BLaER1 treated with 17β-estradiol and CSF1 and Interleukin-3, amounts not matched to agents 10 nM and 100 nM (cell line): ENCODE measurements around the gene TACC3.

Experiments used
- H3K27ac ChIP-seq, 11 experiments: shearing (Covaris generic); formaldehyde crosslinking; 2 replicates each; pipeline ENCODE4 v1.8.1; 2022
- H3K27me3 ChIP-seq, 11 experiments: shearing (Covaris generic); formaldehyde crosslinking; 2 replicates each; pipeline ENCODE4 v1.8.1; 2022
- H3K36me3 ChIP-seq, 11 experiments: shearing (Covaris generic); formaldehyde crosslinking; 2 replicates each; pipeline ENCODE4 v1.8.1; 2022
- H3K4me1 ChIP-seq, 10 experiments: shearing (Covaris generic); formaldehyde crosslinking; 2 replicates each; pipeline ENCODE4 v1.8.1; 2022
- H3K4me2 ChIP-seq, 11 experiments: shearing (Covaris generic); formaldehyde crosslinking; 2 replicates each; pipeline ENCODE4 v1.8.1; 2022
- H3K4me3 ChIP-seq, 10 experiments: shearing (Covaris generic); formaldehyde crosslinking; 2 replicates each; pipeline ENCODE4 v1.8.1; 2022
- H3K9ac ChIP-seq, 11 experiments: shearing (Covaris generic); formaldehyde crosslinking; 2 replicates each; pipeline ENCODE4 v1.8.1; 2022
- H3K9me3 ChIP-seq, 11 experiments: shearing (Covaris generic); formaldehyde crosslinking; replicated peaks in 1 of 11; 2 replicates each; pipeline ENCODE4 v1.8.1; 2022
- H4K20me1 ChIP-seq, 11 experiments: shearing (Covaris generic); formaldehyde crosslinking; 2 replicates each; pipeline ENCODE4 v1.8.1; 2022
- Cebpa-rat ChIP-seq, 11 experiments: shearing (Covaris generic); IDR thresholded peaks; 2 replicates each; pipeline ENCODE4 v1.8.1; 2022

The TACC3 gene

DNA sequence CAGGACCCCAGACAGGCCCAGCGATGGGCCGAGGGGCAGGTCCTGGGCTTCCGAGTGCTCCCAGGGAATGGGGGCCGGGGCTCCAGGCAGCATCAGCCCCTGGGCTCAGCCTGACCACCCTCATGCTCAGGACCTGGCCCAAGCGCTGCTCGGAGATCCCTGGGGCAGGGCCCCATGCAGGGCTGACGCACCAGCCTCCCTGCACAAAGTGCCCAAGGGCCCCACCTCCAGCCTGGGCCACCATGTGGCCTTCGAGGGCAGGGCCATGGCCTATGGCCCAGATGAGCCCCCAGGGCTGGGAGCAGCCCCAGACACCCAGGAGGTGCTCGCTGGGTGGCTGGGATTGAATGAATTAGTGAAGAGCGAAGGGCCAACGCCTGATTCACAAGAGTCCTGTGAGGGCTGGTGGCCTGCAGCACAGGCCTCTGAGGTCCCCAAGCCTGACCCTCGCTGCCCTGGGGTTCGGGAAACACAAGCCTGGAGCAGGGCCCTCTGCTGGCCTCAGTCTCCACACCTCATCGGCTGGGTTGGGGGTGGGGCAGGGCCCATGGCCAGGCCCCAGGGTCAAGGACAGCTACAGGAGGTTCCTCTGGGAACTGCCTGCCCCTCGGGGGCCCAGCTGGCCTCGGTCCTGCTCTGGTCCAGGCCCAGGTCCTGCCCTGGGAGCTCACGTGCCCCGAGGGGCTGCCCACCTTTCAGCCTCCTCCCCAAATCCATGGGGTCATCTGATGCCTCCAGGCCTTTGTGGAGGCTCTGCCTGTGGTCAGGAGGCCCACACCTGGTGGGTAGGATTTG is 58.5 kb downstream of the TACC3 start:
- peaks cover 26 to 65% (median 53%) of the 10 kb centered on the region in 10 experiments for H3K4me1 ChIP-seq
- H3K27me3 ChIP-seq, result peaks cover 0 to 10% (median 0%) of the 10 kb centered on the region in 11 experiments; a peak in 1 of 22 replicates
- H3K9me3 ChIP-seq, result no peaks in the 10 kb centered on the region
- H3K4me3 ChIP-seq, result no peak overlapping the region
- no peak for TF ChIP-seq Cebpa-rat (IDR thresholded peaks at IDR 0.05)
- H3K27ac ChIP-seq, result no peak overlapping the region
- no peaks in the 10 kb centered on the region for H3K36me3 ChIP-seq
- peak overlapping the region in 2 of 11 experiments; percentile 7 to 19; a peak in 1 of 22 replicates for H3K9ac ChIP-seq
- H3K4me2 ChIP-seq, result peak overlapping the region in 4 of 11 experiments; percentile 9 to 28 (median 17); a peak in 7 of 22 replicates
- H4K20me1 ChIP-seq, result peaks cover 0 to 16% (median 9%) of the 10 kb centered on the region in 11 experiments; a peak in 7 of 22 replicates

DNA sequence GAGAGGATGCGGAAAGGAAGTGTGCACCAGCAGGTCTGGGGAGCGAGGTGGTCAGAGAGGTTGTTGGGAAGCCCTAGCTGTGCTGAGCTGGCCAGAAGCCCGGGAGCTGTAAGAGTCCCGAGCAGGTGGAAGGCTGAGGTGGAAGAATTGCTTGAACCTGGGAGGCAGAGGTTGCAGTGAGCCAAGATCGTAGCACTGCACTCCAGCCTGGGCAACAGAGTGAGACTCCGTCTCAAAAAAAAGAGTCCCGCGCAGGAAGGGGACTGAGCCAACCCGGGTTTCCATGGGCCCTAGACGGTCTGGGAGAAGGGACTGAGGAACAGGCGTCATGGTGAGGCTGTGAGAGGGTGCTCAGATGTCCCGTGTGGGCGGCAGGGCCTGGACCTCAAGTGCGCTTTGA is 59.1 kb downstream of the TACC3 start:
- H3K4me2 ChIP-seq, result peak overlapping the region in 4 of 11 experiments; percentile 9 to 28 (median 17); a peak in 4 of 22 replicates
- H3K4me3 ChIP-seq, result no peak overlapping the region
- H3K27me3 ChIP-seq, result peaks cover 0 to 11% (median 0%) of the 10 kb centered on the region in 11 experiments; a peak in 1 of 22 replicates
- H3K9ac ChIP-seq, result 0 out of 22 replicates have a peak overlapping the region, but pooled peaks of 1 of the 11 experiments have one; percentile 19
- no peak overlapping the region for H3K27ac ChIP-seq
- TF ChIP-seq Cebpa-rat (IDR thresholded peaks at IDR 0.05), result no peak
- H3K4me1 ChIP-seq, result peaks cover 24 to 65% (median 53%) of the 10 kb centered on the region in 10 experiments
- no peaks in the 10 kb centered on the region for H3K36me3 ChIP-seq
- H3K9me3 ChIP-seq, result no peaks in the 10 kb centered on the region
- peaks cover 0 to 18% (median 9%) of the 10 kb centered on the region in 11 experiments; a peak in 8 of 22 replicates for H4K20me1 ChIP-seq

DNA sequence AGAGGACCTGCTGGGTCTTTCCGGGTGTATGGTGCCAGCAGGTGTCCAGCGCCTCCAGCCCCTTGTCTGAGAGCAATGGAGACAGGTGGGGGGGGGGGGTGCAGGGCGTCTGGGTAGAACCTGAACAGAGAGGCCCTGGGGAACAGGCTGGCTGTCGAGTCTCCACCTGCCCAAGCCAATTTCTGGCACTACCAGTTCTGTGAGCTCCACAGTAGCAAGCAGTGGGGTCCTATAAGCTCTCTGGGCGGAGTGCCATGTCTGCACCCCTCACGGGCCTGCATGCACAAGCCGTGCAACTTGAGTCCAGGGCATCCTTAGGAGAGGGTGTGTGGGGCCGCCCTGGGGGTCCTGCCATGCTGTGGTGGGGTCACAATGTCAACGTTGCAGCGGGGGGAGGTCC is 61.7 kb downstream of the TACC3 start:
- peaks cover 11 to 64% (median 45%) of the 10 kb centered on the region in 10 experiments; a peak in 18 of 20 replicates for H3K4me1 ChIP-seq
- no peak for TF ChIP-seq Cebpa-rat (IDR thresholded peaks at IDR 0.05)
- H3K4me2 ChIP-seq, result peak overlapping the region in 6 of 11 experiments; percentile 45 to 74 (median 58); a peak in 7 of 22 replicates
- H3K9me3 ChIP-seq, result no peaks in the 10 kb centered on the region
- H4K20me1 ChIP-seq, result peaks cover 0 to 41% (median 9%) of the 10 kb centered on the region in 11 experiments; a peak in 8 of 22 replicates
- no peak overlapping the region for H3K27ac ChIP-seq
- no peak overlapping the region for H3K9ac ChIP-seq
- H3K4me3 ChIP-seq, result no peak overlapping the region
- H3K27me3 ChIP-seq, result peaks cover 0 to 11% (median 0%) of the 10 kb centered on the region in 11 experiments; a peak in 1 of 22 replicates
- H3K36me3 ChIP-seq, result no peaks in the 10 kb centered on the region

DNA sequence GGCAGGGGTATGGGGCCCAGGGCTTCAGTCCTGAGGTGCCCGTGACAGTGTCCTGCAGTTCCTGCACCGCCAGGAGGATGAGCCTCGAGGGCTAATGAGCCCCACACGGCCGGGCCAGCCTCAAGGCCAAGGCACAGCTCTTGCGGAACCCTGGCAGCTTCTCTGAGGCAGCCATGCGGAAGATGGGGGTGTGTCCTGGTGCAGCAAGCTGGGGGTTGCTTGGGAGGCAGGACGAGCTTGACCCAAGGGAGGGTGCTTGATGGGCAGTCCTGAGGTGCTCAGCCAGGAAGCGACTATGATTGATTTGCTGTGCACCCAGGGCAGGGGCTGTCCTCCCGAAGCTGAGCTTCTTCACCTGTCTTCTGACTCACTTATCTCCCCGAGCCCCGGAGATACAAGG is 62.6 kb downstream of the TACC3 start:
- H4K20me1 ChIP-seq, result peaks cover 0 to 41% (median 9%) of the 10 kb centered on the region in 11 experiments; a peak in 8 of 22 replicates
- TF ChIP-seq Cebpa-rat (IDR thresholded peaks at IDR 0.05), result no peak
- no peaks in the 10 kb centered on the region for H3K9me3 ChIP-seq
- no peaks in the 10 kb centered on the region for H3K36me3 ChIP-seq
- peak overlapping the region in 1 of 11 experiments; percentile 33; a peak in 1 of 22 replicates for H3K27ac ChIP-seq
- H3K4me3 ChIP-seq, result no peak overlapping the region
- peaks cover 0 to 11% (median 0%) of the 10 kb centered on the region in 11 experiments; a peak in 1 of 22 replicates for H3K27me3 ChIP-seq
- H3K4me2 ChIP-seq, result peak overlapping the region; percentile 29 to 81 (median 65); a peak in 21 of 22 replicates
- peak overlapping the region in 2 of 11 experiments; percentile 24 to 50; a peak in 1 of 22 replicates for H3K9ac ChIP-seq
- peaks cover 11 to 63% (median 45%) of the 10 kb centered on the region in 10 experiments; a peak in 18 of 20 replicates for H3K4me1 ChIP-seq

DNA sequence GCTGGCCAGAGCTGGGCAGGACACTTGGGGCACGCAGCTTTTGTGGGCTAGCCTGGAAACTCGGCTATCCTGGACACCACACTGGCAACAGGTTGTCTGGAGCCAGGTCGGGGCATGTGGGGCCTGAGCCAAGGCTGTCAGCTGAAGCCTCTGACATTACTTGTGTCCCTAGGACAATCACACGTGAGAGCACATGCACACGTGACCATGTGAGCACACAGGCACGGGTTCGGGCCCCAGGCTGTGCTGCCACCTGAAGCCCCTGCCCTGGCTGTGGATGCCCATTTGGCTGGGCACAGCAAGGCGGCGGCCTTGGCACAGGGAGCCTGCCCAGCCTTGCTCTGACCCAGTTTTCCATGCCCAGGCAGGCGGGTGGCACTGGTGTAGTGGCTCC is 63.1 kb downstream of the TACC3 start:
- peak overlapping the region; percentile 29 to 81 (median 65); a peak in 20 of 22 replicates for H3K4me2 ChIP-seq
- H3K4me3 ChIP-seq, result no peak overlapping the region
- H3K9ac ChIP-seq, result peak overlapping the region in 3 of 11 experiments; percentile 24 to 50 (median 29); a peak in 6 of 22 replicates
- no peaks in the 10 kb centered on the region for H3K36me3 ChIP-seq
- no peaks in the 10 kb centered on the region for H3K9me3 ChIP-seq
- H3K27me3 ChIP-seq, result peaks cover 0 to 11% (median 0%) of the 10 kb centered on the region in 11 experiments; a peak in 1 of 22 replicates
- H3K27ac ChIP-seq, result peak overlapping the region in 1 of 11 experiments; percentile 33; a peak in 2 of 22 replicates
- TF ChIP-seq Cebpa-rat (IDR thresholded peaks at IDR 0.05), result no peak
- H3K4me1 ChIP-seq, result peaks cover 11 to 60% (median 45%) of the 10 kb centered on the region in 10 experiments; a peak in 18 of 20 replicates
- peaks cover 0 to 45% (median 9%) of the 10 kb centered on the region in 11 experiments; a peak in 8 of 22 replicates for H4K20me1 ChIP-seq

DNA sequence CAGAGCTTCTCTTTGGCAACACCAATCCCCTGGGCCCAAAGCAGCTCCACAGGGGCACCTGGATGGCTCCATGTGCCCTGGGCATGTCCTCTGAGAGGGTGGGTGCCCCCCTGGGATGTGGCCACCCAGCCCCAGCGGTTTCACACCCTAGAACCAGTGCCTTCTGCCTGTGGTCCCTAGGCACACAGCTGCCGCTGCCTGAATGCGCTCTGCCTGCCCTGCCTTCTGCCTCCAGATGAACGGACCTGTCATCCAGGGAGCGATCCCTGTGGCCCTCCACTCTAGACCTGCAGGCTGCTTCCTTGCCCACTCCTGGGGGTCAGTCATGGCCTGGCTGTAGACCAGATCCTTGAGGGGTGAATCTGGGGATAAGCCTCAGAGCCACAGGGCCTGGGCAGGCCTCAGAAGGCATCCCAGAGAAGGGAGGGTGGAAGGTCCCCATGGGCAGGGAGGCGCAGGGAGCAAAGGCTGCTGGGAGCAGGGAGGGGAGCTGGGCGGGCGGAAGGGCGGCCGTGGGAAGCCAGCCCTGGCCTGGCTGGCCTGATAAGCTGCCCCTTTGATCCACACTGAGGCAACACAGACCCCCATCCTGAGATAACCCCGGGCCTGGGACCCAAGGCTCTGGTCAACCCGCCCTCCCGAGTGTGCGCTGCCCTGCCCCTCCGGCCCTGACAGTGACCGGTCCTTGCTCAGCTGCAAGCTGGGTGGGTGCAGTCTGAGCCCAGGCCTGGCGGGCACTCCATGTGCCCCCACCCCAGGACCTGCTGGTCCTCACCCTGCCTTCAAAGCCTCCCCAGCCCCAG is 63.7 kb downstream of the TACC3 start:
- peak overlapping the region in 1 of 11 experiments; percentile 33; a peak in 2 of 22 replicates for H3K27ac ChIP-seq
- H3K9me3 ChIP-seq, result no peaks in the 10 kb centered on the region
- no peaks in the 10 kb centered on the region for H3K36me3 ChIP-seq
- no peak overlapping the region for H3K4me3 ChIP-seq
- peak overlapping the region in 5 of 11 experiments; percentile 17 to 50 (median 24); a peak in 8 of 22 replicates for H3K9ac ChIP-seq
- peaks cover 11 to 54% (median 45%) of the 10 kb centered on the region in 10 experiments; a peak in 18 of 20 replicates for H3K4me1 ChIP-seq
- TF ChIP-seq Cebpa-rat (IDR thresholded peaks at IDR 0.05), result no peak
- peaks cover 0 to 11% (median 0%) of the 10 kb centered on the region in 11 experiments; a peak in 4 of 22 replicates for H3K27me3 ChIP-seq
- peak overlapping the region; percentile 5 to 81 (median 65); a peak in 18 of 22 replicates for H3K4me2 ChIP-seq
- H4K20me1 ChIP-seq, result peaks cover 0 to 49% (median 9%) of the 10 kb centered on the region in 11 experiments; a peak in 8 of 22 replicates

DNA sequence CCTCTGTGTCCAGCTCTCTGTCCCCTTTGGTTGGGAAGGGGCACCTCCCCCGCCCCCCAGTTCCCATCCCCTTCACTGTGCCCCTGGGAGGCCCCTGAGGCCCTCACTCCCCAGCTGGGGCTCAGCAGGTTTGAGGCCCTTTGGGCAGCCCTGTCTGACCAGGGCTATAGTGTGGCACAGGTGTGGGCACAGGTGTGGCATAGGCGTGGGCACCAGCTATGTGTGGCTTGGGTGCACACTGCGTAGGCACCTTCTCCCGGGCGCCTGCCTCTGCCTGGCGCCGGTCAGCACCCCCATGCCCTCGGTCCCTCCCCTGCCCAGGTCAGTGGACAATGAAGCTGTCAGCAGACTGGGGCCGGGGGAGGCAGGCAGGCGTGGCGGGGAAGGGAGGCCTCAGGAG is 64.3 kb downstream of the TACC3 start:
- Histone ChIP-seq H3K36me3 (no peaks in the 10 kb centered on the region), H4K20me1 (peaks cover 0 to 49% (median 9%) of the 10 kb centered on the region in 11 experiments; a peak in 8 of 22 replicates), H3K4me1 (peaks cover 11 to 50% (median 43%) of the 10 kb centered on the region in 10 experiments; a peak in 18 of 20 replicates), H3K9me3 (no peaks in the 10 kb centered on the region), H3K27ac (no peak overlapping the region), H3K4me3 (no peak overlapping the region), H3K4me2 (peak overlapping the region in 9 of 11 experiments; percentile 55 to 81 (median 70); a peak in 14 of 22 replicates), H3K27me3 (peaks cover 0 to 14% (median 5%) of the 10 kb centered on the region in 11 experiments; a peak in 12 of 22 replicates), H3K9ac (peak overlapping the region in 1 of 11 experiments; percentile 29; a peak in 1 of 22 replicates)
- TF ChIP-seq Cebpa-rat (IDR thresholded peaks at IDR 0.05), result no peak
